Measurements from ENCODE around the gene AOC2.

DNA sequence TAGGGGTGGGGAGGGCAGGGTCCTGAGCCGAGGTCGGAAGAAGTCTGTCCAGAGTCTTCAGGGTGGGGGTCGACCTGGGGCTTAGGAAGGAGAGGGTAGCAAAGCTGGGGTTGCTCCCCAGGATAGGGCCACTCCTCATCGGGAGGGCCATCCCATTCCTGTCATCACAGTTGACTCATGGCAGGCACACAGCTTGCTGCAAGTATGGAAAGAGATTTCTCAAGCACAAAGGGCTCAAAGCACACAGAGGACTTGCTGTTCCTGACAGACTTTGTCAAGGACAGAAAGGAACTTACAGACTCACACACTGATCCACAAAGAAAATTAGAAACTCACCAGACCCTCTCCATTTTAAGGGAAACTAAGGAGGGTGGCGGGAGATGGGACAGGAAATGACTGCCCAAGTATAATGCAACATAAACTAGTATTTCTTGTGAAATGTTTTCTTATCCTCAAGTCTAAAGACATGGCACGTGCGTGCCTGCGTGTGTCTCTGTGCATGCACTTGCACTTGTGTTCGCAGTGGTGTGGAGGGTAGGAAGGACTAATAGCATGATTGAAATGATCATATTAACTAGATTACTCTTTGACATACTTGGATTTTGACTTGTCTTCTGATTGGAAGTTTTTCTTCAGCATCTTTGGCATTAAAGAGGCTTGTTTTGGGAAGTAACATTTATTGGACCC is 2.4 kb downstream of the AOC2 start:
- no peak for TF ChIP-seq GATA2 (IDR thresholded peaks at IDR 0.05; ENCODE audit: low read depth, low read length)
- TF ChIP-seq GATA3 (IDR thresholded peaks at IDR 0.05; ENCODE audit: low read depth, low read length), result no peak

Data from SH-SY5Y (cell line).